Mucosa of stomach (tissue), 1 donor: ENCODE measurements around the gene APOL4.

ENCODE experiments used
- H3K27me3 ChIP-seq: one replicate; pipeline ENCODE4 v1.7.0; 2013; ENCODE audit warnings: mild to moderate bottlenecking, low read length; ENCODE audit not compliant: control insufficient read depth, insufficient read depth
- H3K36me3 ChIP-seq: one replicate; pipeline ENCODE4 v1.7.0; 2013; ENCODE audit warnings: low read length; ENCODE audit not compliant: control insufficient read depth, insufficient read depth
- H3K4me1 ChIP-seq: one replicate; pipeline ENCODE4 v1.7.0; 2013; ENCODE audit warnings: mild to moderate bottlenecking, low read length; ENCODE audit not compliant: control insufficient read depth, insufficient read depth
- H3K4me3 ChIP-seq: one replicate; pipeline ENCODE4 v1.7.0; 2013; ENCODE audit warnings: low read length
- H3K9ac ChIP-seq: one replicate; pipeline ENCODE4 v1.7.0; 2013; ENCODE audit warnings: mild to moderate bottlenecking, low read length, moderate library complexity
- H3K9me3 ChIP-seq: one replicate; pipeline ENCODE4 v1.7.0; 2013; ENCODE audit warnings: mild to moderate bottlenecking, low read length, moderate library complexity; ENCODE audit not compliant: control insufficient read depth
- donor health status: Pancreatic carcinoma.

The APOL4 gene

GRCh38 chr22:36143066-36143815 lies 58.4 kb downstream of the APOL4 start:
- Histone ChIP-seq H3K27me3 (no peaks in the 10 kb centered on the region), H3K36me3 (no peaks in the 10 kb centered on the region), H3K4me3 (no peak overlapping the region), H3K9me3 (no peaks in the 10 kb centered on the region), H3K4me1 (no peaks in the 10 kb centered on the region), H3K9ac (no peak overlapping the region)

GRCh38 chr22:36141481-36141880 lies 60.1 kb downstream of the APOL4 start:
- Histone ChIP-seq H3K36me3 (no peaks in the 10 kb centered on the region), H3K9ac (no peak overlapping the region), H3K4me3 (no peak overlapping the region), H3K9me3 (no peaks in the 10 kb centered on the region), H3K4me1 (peaks cover 5% of the 10 kb centered on the region), H3K27me3 (no peaks in the 10 kb centered on the region)
